Measurements from ENCODE around the gene SLTM.
"Not testable (repeated sequence)": the region's sequence is repeated elsewhere in the genome, so short reads cannot be mapped to it uniquely, and the experiment has no call there.

SLTM gene

GRCh38 chr15:58876306-58877106, 57.0 kb downstream of the SLTM start:
- H3K36me3 ChIP-seq (ENCODE audit: control insufficient read depth, insufficient read depth, low read length) = peaks cover 43% of the 10 kb centered on the region
- 97 to 98% methylated on average over 6 of the region's 7 CpGs for WGBS, 2 experiments (ENCODE audit: insufficient coverage in 2 of 2)
- no peaks in the 10 kb centered on the region for H3K9me3 ChIP-seq (ENCODE audit: control insufficient read depth, low read length)
- H3K4me3 ChIP-seq (ENCODE audit: extremely low read depth, insufficient read depth, low read length, poor library complexity, severe bottlenecking) = no peak overlapping the region
- no peaks in the 10 kb centered on the region for H3K4me1 ChIP-seq (ENCODE audit: control insufficient read depth, insufficient read depth, low read length, poor library complexity, severe bottlenecking)
- no peak overlapping the region for H3K27ac ChIP-seq (ENCODE audit: low read depth, low read length, severe bottlenecking)

GRCh38 chr15:58875343-58875742, 58.1 kb downstream of the SLTM start:
- no peaks in the 10 kb centered on the region for H3K9me3 ChIP-seq (ENCODE audit: control insufficient read depth, low read length)
- H3K36me3 ChIP-seq (ENCODE audit: control insufficient read depth, insufficient read depth, low read length) = peaks cover 32% of the 10 kb centered on the region
- H3K4me1 ChIP-seq (ENCODE audit: control insufficient read depth, insufficient read depth, low read length, poor library complexity, severe bottlenecking) = no peaks in the 10 kb centered on the region
- H3K27ac ChIP-seq (ENCODE audit: low read depth, low read length, severe bottlenecking) = no peak overlapping the region
- H3K4me3 ChIP-seq (ENCODE audit: extremely low read depth, insufficient read depth, low read length, poor library complexity, severe bottlenecking) = no peak overlapping the region

- H3K36me3 ChIP-seq (ENCODE audit: control insufficient read depth, insufficient read depth, low read length) = peaks cover 11% of the 10 kb centered on the region
- no peaks in the 10 kb centered on the region for H3K9me3 ChIP-seq (ENCODE audit: control insufficient read depth, low read length)
- H3K4me1 ChIP-seq (ENCODE audit: control insufficient read depth, insufficient read depth, low read length, poor library complexity, severe bottlenecking) = no peaks in the 10 kb centered on the region
- H3K4me3 ChIP-seq (ENCODE audit: extremely low read depth, insufficient read depth, low read length, poor library complexity, severe bottlenecking) = no peak overlapping the region
- no peak overlapping the region for H3K27ac ChIP-seq (ENCODE audit: low read depth, low read length, severe bottlenecking)
- WGBS, 2 experiments (ENCODE audit: insufficient coverage in 2 of 2) = 83% methylated on average over 1 of the region's 1 CpG; no CpG with 5 or more reads in 1 of the 2 experiments
These were observed 60.2 kb downstream of the SLTM start for GRCh38 chr15:58873267-58873666.

- no peak overlapping the region for H3K27ac ChIP-seq (ENCODE audit: low read depth, low read length, severe bottlenecking)
- WGBS, 2 experiments (ENCODE audit: insufficient coverage in 2 of 2) = 100% methylated on average over 3 of the region's 4 CpGs; no CpG with 5 or more reads in 1 of the 2 experiments
- no peaks in the 10 kb centered on the region for H3K4me1 ChIP-seq (ENCODE audit: control insufficient read depth, insufficient read depth, low read length, poor library complexity, severe bottlenecking)
- no peaks in the 10 kb centered on the region for H3K36me3 ChIP-seq (ENCODE audit: control insufficient read depth, insufficient read depth, low read length)
- no peak overlapping the region for H3K4me3 ChIP-seq (ENCODE audit: extremely low read depth, insufficient read depth, low read length, poor library complexity, severe bottlenecking)
- no peaks in the 10 kb centered on the region for H3K9me3 ChIP-seq (ENCODE audit: control insufficient read depth, low read length)
These were observed 63.0 kb downstream of the SLTM start for GRCh38 chr15:58870451-58870850.

GRCh38 chr15:58867926-58868325, 65.6 kb downstream of the SLTM start:
- no peaks in the 10 kb centered on the region for H3K9me3 ChIP-seq (ENCODE audit: control insufficient read depth, low read length)
- H3K27ac ChIP-seq (ENCODE audit: low read depth, low read length, severe bottlenecking) = no peak overlapping the region
- no peak overlapping the region for H3K4me3 ChIP-seq (ENCODE audit: extremely low read depth, insufficient read depth, low read length, poor library complexity, severe bottlenecking)
- no peaks in the 10 kb centered on the region for H3K36me3 ChIP-seq (ENCODE audit: control insufficient read depth, insufficient read depth, low read length)
- no peaks in the 10 kb centered on the region for H3K4me1 ChIP-seq (ENCODE audit: control insufficient read depth, insufficient read depth, low read length, poor library complexity, severe bottlenecking)
- 95 to 100% methylated on average over 4 of the region's 4 CpGs for WGBS, 2 experiments (ENCODE audit: insufficient coverage in 2 of 2)

DNA sequence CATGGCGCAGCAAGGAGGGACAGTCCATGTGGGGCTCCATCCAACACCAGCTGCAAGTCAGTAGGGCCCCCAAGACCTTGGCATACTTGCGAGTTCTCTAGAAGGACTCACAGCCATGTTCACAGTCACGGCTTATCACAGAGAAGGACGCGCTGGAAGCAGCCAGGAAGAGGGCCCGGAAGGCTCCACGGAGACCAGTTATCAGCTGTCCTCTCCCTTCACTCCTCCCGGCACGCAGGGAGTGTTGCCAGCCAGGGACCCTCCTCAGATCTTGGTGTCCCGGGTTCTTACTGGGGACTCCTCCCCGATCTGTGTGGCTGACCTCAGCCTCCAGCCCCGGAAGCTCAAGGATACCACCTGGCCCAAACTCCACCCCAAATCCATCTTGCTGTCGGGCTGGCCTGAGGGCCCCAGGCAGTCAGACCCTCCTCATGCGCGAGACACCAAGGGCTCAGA, 68.0 kb downstream of the SLTM start:
- Histone ChIP-seq H3K4me1 (ENCODE audit: control insufficient read depth, insufficient read depth, low read length, poor library complexity, severe bottlenecking) (no peaks in the 10 kb centered on the region), H3K36me3 (ENCODE audit: control insufficient read depth, insufficient read depth, low read length) (no peaks in the 10 kb centered on the region), H3K27ac (ENCODE audit: low read depth, low read length, severe bottlenecking) (no peak overlapping the region), H3K9me3 (ENCODE audit: control insufficient read depth, low read length) (no peaks in the 10 kb centered on the region), H3K4me3 (ENCODE audit: extremely low read depth, insufficient read depth, low read length, poor library complexity, severe bottlenecking) (no peak overlapping the region)
- WGBS, 2 experiments (ENCODE audit: insufficient coverage in 2 of 2) = 89 to 96% methylated on average over 9 to 13 of the region's 15 CpGs

- H3K4me1 ChIP-seq (ENCODE audit: control insufficient read depth, insufficient read depth, low read length, poor library complexity, severe bottlenecking) = no peaks in the 10 kb centered on the region
- no peak overlapping the region for H3K27ac ChIP-seq (ENCODE audit: low read depth, low read length, severe bottlenecking)
- H3K4me3 ChIP-seq (ENCODE audit: extremely low read depth, insufficient read depth, low read length, poor library complexity, severe bottlenecking) = no peak overlapping the region
- WGBS, 2 experiments (ENCODE audit: insufficient coverage in 2 of 2) = 84 to 90% methylated on average over 52 to 53 of the region's 54 CpGs
- H3K9me3 ChIP-seq (ENCODE audit: control insufficient read depth, low read length) = no peaks in the 10 kb centered on the region
- no peaks in the 10 kb centered on the region for H3K36me3 ChIP-seq (ENCODE audit: control insufficient read depth, insufficient read depth, low read length)
These were observed 68.7 kb downstream of the SLTM start for GRCh38 chr15:58864602-58865424.

- Histone ChIP-seq H3K9me3 (ENCODE audit: control insufficient read depth, low read length) (no peaks in the 10 kb centered on the region), H3K27ac (ENCODE audit: low read depth, low read length, severe bottlenecking) (no peak overlapping the region), H3K4me1 (ENCODE audit: control insufficient read depth, insufficient read depth, low read length, poor library complexity, severe bottlenecking) (no peaks in the 10 kb centered on the region), H3K36me3 (ENCODE audit: control insufficient read depth, insufficient read depth, low read length) (no peaks in the 10 kb centered on the region), H3K4me3 (ENCODE audit: extremely low read depth, insufficient read depth, low read length, poor library complexity, severe bottlenecking) (no peak overlapping the region)
- WGBS, 2 experiments (ENCODE audit: insufficient coverage in 2 of 2) = no CpG with 5 or more reads among the region's 2 CpGs
These were observed 71.2 kb downstream of the SLTM start for GRCh38 chr15:58862326-58862725.

DNA sequence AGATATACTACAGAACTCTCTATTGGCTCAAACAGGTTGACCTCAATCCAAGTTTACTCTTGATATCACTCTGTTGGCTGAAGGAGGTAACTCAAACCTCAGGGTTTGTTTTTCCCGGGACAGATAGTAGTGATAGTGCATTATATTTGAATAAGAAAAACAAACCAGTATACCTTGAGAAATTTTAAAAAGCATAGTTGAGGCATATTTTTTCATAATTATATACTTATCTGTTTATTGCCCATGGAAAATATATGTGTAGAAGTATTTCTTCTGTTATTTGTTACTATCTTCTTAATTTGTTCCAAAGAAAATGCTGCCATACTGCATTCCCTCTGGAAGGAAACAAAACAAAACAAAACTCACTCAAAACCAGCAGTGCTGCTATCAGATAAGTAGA, 76.9 kb downstream of the SLTM start:
- no CpG with 5 or more reads among the region's 1 CpG for WGBS, 2 experiments (ENCODE audit: insufficient coverage in 2 of 2)
- H3K27ac ChIP-seq (ENCODE audit: low read depth, low read length, severe bottlenecking); H3K9me3 ChIP-seq (ENCODE audit: control insufficient read depth, low read length); H3K4me1 ChIP-seq (ENCODE audit: control insufficient read depth, insufficient read depth, low read length, poor library complexity, severe bottlenecking); H3K4me3 ChIP-seq (ENCODE audit: extremely low read depth, insufficient read depth, low read length, poor library complexity, severe bottlenecking); H3K36me3 ChIP-seq (ENCODE audit: control insufficient read depth, insufficient read depth, low read length): not testable (repeated sequence)

- no peak overlapping the region for H3K4me3 ChIP-seq (ENCODE audit: extremely low read depth, insufficient read depth, low read length, poor library complexity, severe bottlenecking)
- H3K4me1 ChIP-seq (ENCODE audit: control insufficient read depth, insufficient read depth, low read length, poor library complexity, severe bottlenecking) = no peaks in the 10 kb centered on the region
- peaks cover 8% of the 10 kb centered on the region for H3K36me3 ChIP-seq (ENCODE audit: control insufficient read depth, insufficient read depth, low read length)
- no peaks in the 10 kb centered on the region for H3K9me3 ChIP-seq (ENCODE audit: control insufficient read depth, low read length)
- H3K27ac ChIP-seq (ENCODE audit: low read depth, low read length, severe bottlenecking) = no peak overlapping the region
These were observed 77.4 kb downstream of the SLTM start for GRCh38 chr15:58856086-58856485.

DNA sequence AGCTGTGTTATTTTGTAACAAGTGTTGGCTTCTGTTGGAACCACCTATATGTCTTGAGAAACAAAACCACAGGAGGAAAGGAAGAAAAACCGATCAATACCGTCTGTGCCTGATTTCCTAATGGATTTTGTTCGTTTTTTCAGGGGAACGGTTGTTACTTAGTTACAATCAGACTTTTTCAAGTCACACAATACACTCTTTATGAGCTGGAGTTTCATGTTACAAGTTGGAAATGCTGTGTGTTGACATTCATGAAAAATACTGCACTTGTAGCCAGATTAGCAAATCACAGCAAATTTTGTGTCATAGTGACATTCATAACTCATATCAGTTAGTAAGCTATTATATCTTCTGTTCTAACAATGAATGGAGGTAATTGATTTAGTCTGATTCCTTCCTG, 78.9 kb downstream of the SLTM start:
- H3K9me3 ChIP-seq (ENCODE audit: control insufficient read depth, low read length) = no peaks in the 10 kb centered on the region
- no peak overlapping the region for H3K27ac ChIP-seq (ENCODE audit: low read depth, low read length, severe bottlenecking)
- H3K4me1 ChIP-seq (ENCODE audit: control insufficient read depth, insufficient read depth, low read length, poor library complexity, severe bottlenecking) = no peaks in the 10 kb centered on the region
- H3K36me3 ChIP-seq (ENCODE audit: control insufficient read depth, insufficient read depth, low read length) = peaks cover 8% of the 10 kb centered on the region
- H3K4me3 ChIP-seq (ENCODE audit: extremely low read depth, insufficient read depth, low read length, poor library complexity, severe bottlenecking) = no peak overlapping the region
- WGBS, 2 experiments (ENCODE audit: insufficient coverage in 2 of 2) = 100% methylated on average over 1 of the region's 4 CpGs; no CpG with 5 or more reads in 1 of the 2 experiments

Measured in mesodermal cell (in vitro differentiated cells).